ENCODE results near the gene CYSTM1. TPM values are rescaled to one million over a fixed set of nuclear protein-coding genes. Genes with fewer than 3 reads are reported as not detected.

Gene CYSTM1
- total RNA-seq, 2 experiments from 2014 or later = 21.4 to 36.7 TPM

DNA sequence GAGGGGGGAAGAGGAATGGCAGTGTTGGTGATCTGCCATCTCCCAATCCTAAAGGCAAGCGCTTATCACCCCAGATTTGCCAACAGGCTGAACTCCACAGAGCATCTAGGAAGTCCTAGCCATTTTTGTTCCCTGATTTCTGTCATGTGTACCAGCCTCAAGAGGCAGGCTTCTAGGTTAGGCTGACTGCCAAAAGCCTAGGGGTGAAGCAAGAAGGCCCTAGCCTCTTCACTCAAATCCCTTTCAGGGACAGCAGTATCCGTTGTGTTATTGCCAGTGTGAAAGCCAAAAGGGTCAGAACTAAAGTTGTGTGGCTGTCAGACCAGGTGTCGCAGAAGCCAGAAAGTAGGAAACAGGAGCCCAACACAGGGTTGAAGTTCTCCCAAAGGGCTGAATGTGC, 34.6 kb upstream of the CYSTM1 start:
- CTCF ChIA-PET (ENCODE audit: unreplicated experiment) = no interaction called here
- POLR2A ChIA-PET = no interaction called here
- Histone ChIP-seq H3K4me3 (ENCODE audit: low read depth, low read length, poor library complexity, severe bottlenecking) (no peak overlapping the region), H3K4me2 (ENCODE audit: low read length) (no peak overlapping the region), H3K4me1 (ENCODE audit: insufficient read depth, low read length, poor library complexity, severe bottlenecking) (no peaks in the 10 kb centered on the region), H4K20me1 (ENCODE audit: insufficient read depth, low read length) (no peaks in the 10 kb centered on the region), H3K9me3 (ENCODE audit: low read length) (no peaks in the 10 kb centered on the region), H3K9me2 (ENCODE audit: insufficient read depth, low read length) (no peaks in the 10 kb centered on the region), H2AFZ (ENCODE audit: low read length) (no peak overlapping the region), H3K27ac (ENCODE audit: low read depth, low read length, poor library complexity, severe bottlenecking) (no peak overlapping the region), H3K36me3 (ENCODE audit: insufficient read depth, low read length) (no peaks in the 10 kb centered on the region), H3K79me2 (ENCODE audit: insufficient read depth, low read depth, low read length) (no peaks in the 10 kb centered on the region)
- DNase-seq (ENCODE audit: low spot score) = no peak
- TF ChIP-seq, protein P1, sequence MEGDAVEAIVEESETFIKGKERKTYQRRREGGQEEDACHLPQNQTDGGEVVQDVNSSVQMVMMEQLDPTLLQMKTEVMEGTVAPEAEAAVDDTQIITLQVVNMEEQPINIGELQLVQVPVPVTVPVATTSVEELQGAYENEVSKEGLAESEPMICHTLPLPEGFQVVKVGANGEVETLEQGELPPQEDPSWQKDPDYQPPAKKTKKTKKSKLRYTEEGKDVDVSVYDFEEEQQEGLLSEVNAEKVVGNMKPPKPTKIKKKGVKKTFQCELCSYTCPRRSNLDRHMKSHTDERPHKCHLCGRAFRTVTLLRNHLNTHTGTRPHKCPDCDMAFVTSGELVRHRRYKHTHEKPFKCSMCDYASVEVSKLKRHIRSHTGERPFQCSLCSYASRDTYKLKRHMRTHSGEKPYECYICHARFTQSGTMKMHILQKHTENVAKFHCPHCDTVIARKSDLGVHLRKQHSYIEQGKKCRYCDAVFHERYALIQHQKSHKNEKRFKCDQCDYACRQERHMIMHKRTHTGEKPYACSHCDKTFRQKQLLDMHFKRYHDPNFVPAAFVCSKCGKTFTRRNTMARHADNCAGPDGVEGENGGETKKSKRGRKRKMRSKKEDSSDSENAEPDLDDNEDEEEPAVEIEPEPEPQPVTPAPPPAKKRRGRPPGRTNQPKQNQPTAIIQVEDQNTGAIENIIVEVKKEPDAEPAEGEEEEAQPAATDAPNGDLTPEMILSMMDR (conservative IDR thresholded peaks at IDR 0.05; ENCODE audit: low read length) = no peak
- TF ChIP-seq EZH2phosphoT487 (IDR thresholded peaks at IDR 0.05; ENCODE audit: borderline replicate concordance, low read depth, low read length) = no peak
- BruUV-seq (replicated peaks) = no TSS peak
- intact Hi-C loops (cut with micrococcal nuclease; ENCODE audit: unreplicated experiment) = no loop called here

DNA sequence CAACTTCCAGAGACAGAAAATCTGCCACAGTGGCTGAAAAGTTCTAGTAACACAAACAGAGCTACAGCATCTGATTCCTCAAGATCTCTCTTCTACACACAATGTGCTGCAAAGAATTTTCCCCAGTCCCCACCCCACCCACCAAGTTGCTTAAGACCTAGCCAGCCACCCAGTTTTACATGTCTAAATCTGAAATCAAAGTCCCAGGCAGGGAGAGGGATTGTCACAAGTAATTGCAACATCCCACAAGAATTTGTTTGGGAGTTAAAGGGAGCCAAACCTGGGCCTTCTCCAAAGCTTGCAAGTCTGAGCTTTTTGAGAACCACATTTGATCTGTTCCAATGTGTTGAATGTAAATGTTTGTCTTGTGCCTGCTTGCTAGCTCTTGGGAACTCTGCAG, 33.7 kb upstream of the CYSTM1 start:
- ChIA-PET CTCF (ENCODE audit: unreplicated experiment) (no interaction called here), POLR2A (interaction anchor here (0.8 kb wide), 1 partner anchor 20 kb away, joined by 3 read pairs; no protein-coding TSS in a partner anchor)
- Histone ChIP-seq H2AFZ (ENCODE audit: low read length) (no peak overlapping the region), H3K9me2 (ENCODE audit: insufficient read depth, low read length) (no peaks in the 10 kb centered on the region), H3K4me1 (ENCODE audit: insufficient read depth, low read length, poor library complexity, severe bottlenecking) (no peaks in the 10 kb centered on the region), H3K4me2 (ENCODE audit: low read length) (no peak overlapping the region), H4K20me1 (ENCODE audit: insufficient read depth, low read length) (no peaks in the 10 kb centered on the region), H3K36me3 (ENCODE audit: insufficient read depth, low read length) (no peaks in the 10 kb centered on the region), H3K4me3 (ENCODE audit: low read depth, low read length, poor library complexity, severe bottlenecking) (no peak overlapping the region), H3K9me3 (ENCODE audit: low read length) (no peaks in the 10 kb centered on the region), H3K79me2 (ENCODE audit: insufficient read depth, low read depth, low read length) (no peaks in the 10 kb centered on the region), H3K27ac (ENCODE audit: low read depth, low read length, poor library complexity, severe bottlenecking) (no peak overlapping the region)
- no peak for TF ChIP-seq EZH2phosphoT487 (IDR thresholded peaks at IDR 0.05; ENCODE audit: borderline replicate concordance, low read depth, low read length)
- TF ChIP-seq, protein P1 (conservative IDR thresholded peaks at IDR 0.05; ENCODE audit: low read length) = no peak
- intact Hi-C loops (cut with micrococcal nuclease; ENCODE audit: unreplicated experiment) = no loop called here
- BruUV-seq (replicated peaks) = no TSS peak
- DNase-seq (ENCODE audit: low spot score) = no peak

DNA sequence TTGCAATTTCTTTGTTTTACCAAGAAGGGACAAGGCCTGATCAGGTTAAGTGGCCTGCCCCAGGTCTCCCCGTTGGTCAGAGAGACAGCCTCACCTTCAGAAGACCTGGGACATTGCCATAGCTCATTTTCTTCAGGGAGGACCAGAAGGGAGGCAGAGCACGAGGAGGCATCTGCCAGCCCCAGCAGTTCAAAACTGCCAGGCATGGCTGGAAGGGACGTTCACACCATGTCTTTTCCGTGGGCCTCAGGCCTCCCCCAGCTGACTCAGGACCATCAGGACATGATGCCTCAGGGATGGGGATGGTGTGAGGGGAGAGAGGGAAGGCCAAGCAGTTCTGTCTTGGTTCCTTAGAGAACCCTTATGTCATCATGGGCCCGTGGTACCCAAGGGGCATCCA, 32.7 kb upstream of the CYSTM1 start:
- Histone ChIP-seq H3K9me3 (ENCODE audit: low read length) (no peaks in the 10 kb centered on the region), H3K9me2 (ENCODE audit: insufficient read depth, low read length) (no peaks in the 10 kb centered on the region), H3K4me3 (ENCODE audit: low read depth, low read length, poor library complexity, severe bottlenecking) (no peak overlapping the region), H3K4me2 (ENCODE audit: low read length) (no peak overlapping the region), H3K36me3 (ENCODE audit: insufficient read depth, low read length) (no peaks in the 10 kb centered on the region), H2AFZ (ENCODE audit: low read length) (no peak overlapping the region), H3K79me2 (ENCODE audit: insufficient read depth, low read depth, low read length) (no peaks in the 10 kb centered on the region), H3K27ac (ENCODE audit: low read depth, low read length, poor library complexity, severe bottlenecking) (no peak overlapping the region), H3K4me1 (ENCODE audit: insufficient read depth, low read length, poor library complexity, severe bottlenecking) (no peaks in the 10 kb centered on the region), H4K20me1 (ENCODE audit: insufficient read depth, low read length) (no peaks in the 10 kb centered on the region)
- no peak for TF ChIP-seq EZH2phosphoT487 (IDR thresholded peaks at IDR 0.05; ENCODE audit: borderline replicate concordance, low read depth, low read length)
- TF ChIP-seq, protein P1 (conservative IDR thresholded peaks at IDR 0.05; ENCODE audit: low read length) = no peak
- no TSS peak for BruUV-seq (replicated peaks)
- no peak for DNase-seq (ENCODE audit: low spot score)
- ChIA-PET POLR2A (interaction anchor here (0.5 to 0.7 kb wide), 3 partner anchors 16 to 1567 kb away, joined by 3 read pairs; no protein-coding TSS in a partner anchor), CTCF (ENCODE audit: unreplicated experiment) (no interaction called here)
- intact Hi-C loops (cut with micrococcal nuclease; ENCODE audit: unreplicated experiment) = no loop called here
